Testis (tissue), 2 donors: ENCODE measurements around the gene CCDC7.

Experiments
- CTCF ChIP-seq, 3 experiments: fragments of 450-650 bp in 2 of 3; fragments of 200-600 bp in 1 of 3; sonication (generic) in 1 of 3; IDR thresholded peaks; one replicate each; pipeline ENCODE4 v1.5.1; 2016 to 2019; ENCODE audit warnings: antibody characterized with exemption in 3 of 3, mild to moderate bottlenecking in 2 of 3, moderate library complexity in 1 of 3
- POLR2A ChIP-seq: fragments of 450-650 bp; IDR thresholded peaks from one replicate; pipeline ENCODE4 v1.6.1; 2017; ENCODE audit warnings: antibody characterized with exemption, mild to moderate bottlenecking, moderate library complexity

- no peak for TF ChIP-seq CTCF (IDR thresholded peaks at IDR 0.05)
- no peak for TF ChIP-seq POLR2A
These were observed 9.7 kb upstream of the CCDC7 start for GRCh38 chr10:32436215-32436614.
